Prostate gland (tissue), 2 donors: ENCODE data around the gene CDKN2AIPNL.

Experiments
- POLR2A ChIP-seq: fragments of 450-650 bp; IDR thresholded peaks from one replicate; pipeline ENCODE4 v1.6.1; 2016; ENCODE audit warnings: antibody characterized with exemption, mild to moderate bottlenecking
- POLR2AphosphoS5 ChIP-seq: sonication (generic); formaldehyde crosslinking; IDR thresholded peaks from one replicate; pipeline ENCODE4 v1.6.1; 2017; ENCODE audit warnings: antibody characterized with exemption
- TF ChIP-seq, protein P1 (sequence below), 4 experiments: fragments of 200-600 bp in 2 of 4; fragments of 450-650 bp in 2 of 4; sonication (generic) in 2 of 4; IDR thresholded peaks; 1 replicate in 3 of 4; 2 replicates in 1 of 4; pipeline ENCODE4 v1.5.1; 2016 to 2019; ENCODE audit warnings: antibody characterized with exemption in 4 of 4, mild to moderate bottlenecking in 2 of 4, moderate library complexity in 2 of 4

- no peak for TF ChIP-seq POLR2A
- TF ChIP-seq, protein P1, sequence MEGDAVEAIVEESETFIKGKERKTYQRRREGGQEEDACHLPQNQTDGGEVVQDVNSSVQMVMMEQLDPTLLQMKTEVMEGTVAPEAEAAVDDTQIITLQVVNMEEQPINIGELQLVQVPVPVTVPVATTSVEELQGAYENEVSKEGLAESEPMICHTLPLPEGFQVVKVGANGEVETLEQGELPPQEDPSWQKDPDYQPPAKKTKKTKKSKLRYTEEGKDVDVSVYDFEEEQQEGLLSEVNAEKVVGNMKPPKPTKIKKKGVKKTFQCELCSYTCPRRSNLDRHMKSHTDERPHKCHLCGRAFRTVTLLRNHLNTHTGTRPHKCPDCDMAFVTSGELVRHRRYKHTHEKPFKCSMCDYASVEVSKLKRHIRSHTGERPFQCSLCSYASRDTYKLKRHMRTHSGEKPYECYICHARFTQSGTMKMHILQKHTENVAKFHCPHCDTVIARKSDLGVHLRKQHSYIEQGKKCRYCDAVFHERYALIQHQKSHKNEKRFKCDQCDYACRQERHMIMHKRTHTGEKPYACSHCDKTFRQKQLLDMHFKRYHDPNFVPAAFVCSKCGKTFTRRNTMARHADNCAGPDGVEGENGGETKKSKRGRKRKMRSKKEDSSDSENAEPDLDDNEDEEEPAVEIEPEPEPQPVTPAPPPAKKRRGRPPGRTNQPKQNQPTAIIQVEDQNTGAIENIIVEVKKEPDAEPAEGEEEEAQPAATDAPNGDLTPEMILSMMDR (IDR thresholded peaks at IDR 0.05), result no peak
- no peak for TF ChIP-seq POLR2AphosphoS5
Measured at GRCh38 chr5:134460551-134460950, 48.9 kb upstream of the CDKN2AIPNL start.
